HepG2 (cell line): ENCODE results near the gene PPP3CB. TPM values are rescaled to one million over a fixed set of nuclear protein-coding genes. Genes with fewer than 3 reads are reported as not detected.

Experiments used
- ATF5 ChIP-seq: sonication (generic); formaldehyde crosslinking; IDR thresholded peaks from 2 replicates; pipeline ENCODE4 v1.4.0; 2020; ENCODE audit warnings: mild to moderate bottlenecking, low read depth, missing genetic modification reagents
- KIAA2018 ChIP-seq: sonication (generic); formaldehyde crosslinking; IDR thresholded peaks from 2 replicates; pipeline ENCODE4 v1.5.0; 2020; ENCODE audit warnings: mild to moderate bottlenecking, missing genetic modification reagents, borderline replicate concordance
- KLF11 ChIP-seq: IDR thresholded peaks from 2 replicates; pipeline ENCODE4 v1.6.1; 2016; ENCODE audit warnings: missing compliant biosample characterization
- KLF15 ChIP-seq: sonication (generic); formaldehyde crosslinking; IDR thresholded peaks from 2 replicates; pipeline ENCODE4 v1.8.1; 2023; ENCODE audit warnings: borderline replicate concordance, mild to moderate bottlenecking, inconsistent platforms, missing genetic modification reagents, mixed read lengths
- NR2F6 ChIP-seq, 2 experiments: IDR thresholded peaks; 2 replicates each; pipeline ENCODE4 v1.6.1; 2016; ENCODE audit warnings: antibody characterized with exemption in 1 of 2, mild to moderate bottlenecking in 1 of 2
- STAT5B ChIP-seq: sonication (generic); formaldehyde crosslinking; IDR thresholded peaks from 2 replicates; pipeline ENCODE4 v1.4.0; 2020; ENCODE audit warnings: missing genetic modification reagents
- TEAD2 ChIP-seq: sonication (generic); formaldehyde crosslinking; IDR thresholded peaks from 2 replicates; pipeline ENCODE4 v1.9.0; 2021; ENCODE audit warnings: missing genetic modification reagents
- ZGPAT ChIP-seq: IDR thresholded peaks from 2 replicates; pipeline ENCODE4 v1.6.1; 2016; ENCODE audit warnings: mild to moderate bottlenecking
- ZNF232 ChIP-seq: sonication (generic); formaldehyde crosslinking; IDR thresholded peaks from 2 replicates; pipeline ENCODE4 v1.4.0; 2020; ENCODE audit warnings: missing genetic modification reagents, borderline replicate concordance
- ZNF556 ChIP-seq: sonication (generic); formaldehyde crosslinking; IDR thresholded peaks from 2 replicates; pipeline ENCODE4 v1.4.0; 2020; ENCODE audit warnings: mild to moderate bottlenecking, missing genetic modification reagents, borderline replicate concordance
- ZNF629 ChIP-seq: sonication (generic); formaldehyde crosslinking; conservative IDR thresholded peaks from 2 replicates; pipeline ENCODE4 v1.5.0; 2020; ENCODE audit warnings: missing genetic modification reagents
- ZXDC ChIP-seq: sonication (generic); formaldehyde crosslinking; IDR thresholded peaks from 2 replicates; pipeline ENCODE4 v1.5.0; 2020; ENCODE audit warnings: mild to moderate bottlenecking, missing genetic modification reagents
- polyA plus RNA-seq, 8 experiments: library from polyadenylated mRNA; depleted of rRNA in 3 of 8; stranded (reverse) in 7 of 8; unstranded in 1 of 8; fragments of >200 nt; fragmentation: Illumina TruSeq in 4 of 8; extraction: Trizol in 4 of 8; gene quantifications; 2 replicates each; pipeline versions ENCODE4 v1.2.1 to v1.2.3, GENCODE V29; 2011 to 2016; ENCODE audit warnings: low read depth in 4 of 8, missing spikeins in 1 of 8, mixed read lengths in 1 of 8; ENCODE audit not compliant: insufficient read depth in 1 of 8
- total RNA-seq, 5 experiments: library from RNA; depleted of rRNA; stranded (reverse); fragments of >200 nt; fragmentation: Illumina TruSeq; extraction: Trizol; gene quantifications; 2 replicates each; pipeline ENCODE4 v1.2.3, GENCODE V29; 2016; ENCODE audit warnings: low read depth in 1 of 5

The PPP3CB gene
- total and polyA plus RNA-seq, 2 of the 13 experiments (the other 11 are each of a cell fraction or from before 2014, with no cell fraction given), result 8.7 to 11.4 TPM

- TF ChIP-seq ZNF629 (CRISPR knock-in tag) (no peak; the same call in 1 of the 2 replicates), ZNF556 (peak; percentile 79; the same call in 1 of the 2 replicates), KIAA2018 (CRISPR knock-in tag) (0 out of 2 replicates have a peak, but pooled peaks have one; percentile 60), KLF11 (CRISPR knock-in tag) (peak; percentile 21; the same call in 1 of the 2 replicates), ZXDC (CRISPR knock-in tag) (no peak), ZGPAT (CRISPR knock-in tag) (peak; percentile 92), ATF5 (CRISPR knock-in tag) (peak; percentile 94; the same call in 1 of the 2 replicates), TEAD2 (CRISPR knock-in tag) (no peak), ZNF232 (CRISPR knock-in tag) (peak; percentile 72; the same call in 1 of the 2 replicates), KLF15 (CRISPR knock-in tag) (no peak), NR2F6 (IDR thresholded peaks at IDR 0.05) (no peak), NR2F6 (CRISPR knock-in tag; IDR thresholded peaks at IDR 0.05) (peak; percentile 51; the same call in 1 of the 2 replicates), STAT5B (CRISPR knock-in tag) (no peak)
Measured at GRCh38 chr10:73413528-73414229, 82.1 kb downstream of the PPP3CB start, which contains the start of gene ANXA7 (continued).
